HG03575 (cell line): ENCODE measurements around the gene FIBIN.
"Not testable (repeated sequence)": the region's sequence is repeated elsewhere in the genome, so short reads cannot be mapped to it uniquely, and the experiment has no call there.

Experiments
- ATAC-seq: cut with Tn5 transposase; IDR thresholded peaks from one replicate; pipeline ENCODE4 v1.9.1; 2021; ENCODE audit not compliant: unreplicated experiment, insufficient number of reproducible peaks, low FRiP score; ENCODE audit errors: extremely low read depth

FIBIN gene

GRCh38 chr11:26993965-26994457 is at the start of gene FIBIN:
TSS of gene FIBIN (plus strand) at chr11:26994112. CDS start at chr11:26994527, 415 bp downstream.
- ATAC-seq: no peak

- ATAC-seq: no peak
Observed at GRCh38 chr11:26944866-26945664, 48.8 kb upstream of the FIBIN start.

GRCh38 chr11:26946257-26946716 is 47.6 kb upstream of the FIBIN start:
- no peak for ATAC-seq

GRCh38 chr11:26947379-26947844 is 46.5 kb upstream of the FIBIN start:
- ATAC-seq: no peak

- no peak for ATAC-seq
Observed at GRCh38 chr11:26947904-26948639, 45.8 kb upstream of the FIBIN start.

GRCh38 chr11:26948881-26949280 is 45.0 kb upstream of the FIBIN start:
- ATAC-seq: no peak

- no peak for ATAC-seq
Observed at GRCh38 chr11:26949846-26950245, 44.1 kb upstream of the FIBIN start.

- no peak for ATAC-seq
Observed at GRCh38 chr11:26950260-26950719, 43.6 kb upstream of the FIBIN start.

- no peak for ATAC-seq
Observed at GRCh38 chr11:26951809-26952515, 42.0 kb upstream of the FIBIN start.

- no peak for ATAC-seq
Observed at GRCh38 chr11:26953770-26954392, 40.0 kb upstream of the FIBIN start.

- no peak for ATAC-seq
Observed at GRCh38 chr11:26958005-26958701, 35.8 kb upstream of the FIBIN start.

- no peak for ATAC-seq
Observed at GRCh38 chr11:26958702-26959049, 35.2 kb upstream of the FIBIN start.

GRCh38 chr11:26960281-26960680 is 33.6 kb upstream of the FIBIN start:
- ATAC-seq: no peak

GRCh38 chr11:26963764-26964163 is 30.1 kb upstream of the FIBIN start:
- no peak for ATAC-seq

GRCh38 chr11:26964339-26964738 is 29.6 kb upstream of the FIBIN start:
- no peak for ATAC-seq

GRCh38 chr11:26964847-26965485 is 28.9 kb upstream of the FIBIN start:
- ATAC-seq: not testable (repeated sequence)

- no peak for ATAC-seq
Observed at GRCh38 chr11:26971961-26972360, 22.0 kb upstream of the FIBIN start.
